Peyer's patch (tissue), 4 donors: ENCODE data around the gene LTA4H.

Source experiments
- CTCF ChIP-seq, 6 experiments: fragments of 450-650 bp in 4 of 6; fragments of 200-600 bp in 2 of 6; sonication (generic) in 1 of 6; IDR thresholded peaks; one replicate each; pipeline ENCODE4 v1.5.1; 2017 to 2019; ENCODE audit warnings: antibody characterized with exemption in 6 of 6, mild to moderate bottlenecking in 3 of 6, moderate library complexity in 1 of 6
- POLR2A ChIP-seq, 2 donors: fragments of 450-650 bp; IDR thresholded peaks; one replicate each; pipeline ENCODE4 v1.5.1; 2017; ENCODE audit warnings: antibody characterized with exemption in 2 of 2, mild to moderate bottlenecking in 2 of 2, moderate library complexity in 2 of 2

DNA sequence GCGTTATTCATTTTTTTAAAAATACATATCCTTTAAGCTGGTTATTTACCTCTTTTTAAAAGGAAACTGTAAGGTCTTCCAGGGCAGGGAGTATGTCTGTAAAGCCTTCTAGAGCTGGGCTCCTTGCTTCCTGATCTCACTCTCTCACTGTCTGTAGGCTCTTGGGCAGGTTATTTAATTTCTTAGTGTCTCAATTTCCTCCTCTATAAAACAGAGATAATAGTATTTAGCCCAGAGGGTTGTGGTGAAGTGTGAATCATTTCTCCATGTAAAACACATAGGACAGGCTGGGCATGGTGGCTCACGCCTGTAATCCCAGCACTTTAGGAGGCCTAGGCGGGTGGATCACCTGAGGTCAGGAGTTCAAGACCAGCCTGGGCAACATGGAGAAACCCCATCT lies 25.9 kb upstream of the LTA4H start:
- no peak for TF ChIP-seq CTCF (IDR thresholded peaks at IDR 0.05)
- no peak for TF ChIP-seq POLR2A (IDR thresholded peaks at IDR 0.05)
